ELF-1 (cell line): ENCODE measurements around the gene CDK5R1.
"Not testable (repeated sequence)": the region's sequence is repeated elsewhere in the genome, so short reads cannot be mapped to it uniquely, and the experiment has no call there.

ENCODE experiments used
- DNase-seq: peaks from one replicate; pipeline ENCODE4 v3.0.0-alpha.2; 2016; ENCODE audit warnings: low read depth, low spot score

CDK5R1 gene

DNA sequence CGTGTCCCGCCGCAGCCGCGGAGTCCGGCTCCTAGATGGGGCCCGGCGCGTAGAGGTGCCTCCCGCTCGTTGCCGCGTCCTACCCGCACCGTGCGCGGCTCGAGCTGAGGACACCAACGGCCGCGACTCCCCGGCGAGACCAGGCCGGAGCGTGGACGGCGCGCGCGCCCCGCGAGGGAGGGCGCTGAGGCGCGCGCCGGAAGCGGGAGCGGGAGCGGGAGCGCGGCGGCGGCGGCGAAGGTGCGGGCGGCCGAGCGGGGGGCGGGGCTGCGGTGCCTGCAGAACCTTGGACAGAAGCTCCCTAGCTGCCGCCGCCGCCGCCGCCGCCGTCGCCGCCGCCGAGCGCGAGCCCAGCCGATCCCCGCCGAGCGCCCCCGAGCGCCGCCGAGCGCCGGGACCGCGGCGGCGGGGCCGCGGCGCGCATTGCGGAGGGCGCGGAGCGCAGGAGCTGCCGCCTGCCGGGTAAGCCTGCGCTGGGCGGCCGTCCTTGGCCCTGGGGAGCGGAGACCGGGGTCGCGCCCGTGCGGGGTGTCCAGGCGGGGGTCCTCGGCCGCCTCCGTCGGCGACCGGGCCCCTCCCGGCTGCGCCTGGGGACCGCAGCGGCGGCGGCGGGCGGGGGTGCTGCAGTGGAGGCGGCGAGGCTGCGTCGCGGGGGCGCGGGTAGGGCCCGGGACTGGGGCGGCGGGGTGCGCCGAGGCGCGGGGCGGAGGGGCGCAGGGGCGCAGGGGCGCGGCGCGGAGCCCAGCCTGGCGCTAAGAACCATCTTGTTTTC is at the start of gene CDK5R1:
CDK5R1 (plus strand) TSS at position 293 of the 772 bp plus-strand sequence. CDS start 628 bp downstream, outside the sequence.
- DNase-seq = peak; percentile 67

DNA sequence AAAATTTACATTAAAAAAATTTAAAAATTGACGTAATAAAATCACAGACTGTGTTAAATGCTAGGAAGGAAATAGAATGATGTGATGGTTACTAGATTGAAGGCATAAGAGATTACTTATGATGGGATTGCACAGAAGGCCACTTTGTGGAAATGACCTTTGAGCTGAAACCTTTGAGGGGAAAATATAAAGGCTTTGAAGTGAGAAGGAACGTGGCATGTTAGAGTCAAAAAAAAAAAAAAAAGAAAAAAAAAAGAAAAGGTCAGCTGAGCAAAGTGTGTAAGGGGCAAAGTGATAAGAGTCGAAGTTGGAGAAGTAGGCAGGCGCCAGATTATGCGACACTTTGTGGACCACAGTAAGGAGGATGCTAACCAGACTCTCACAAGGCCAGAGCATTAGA is 46.1 kb upstream of the CDK5R1 start:
- no peak for DNase-seq

DNA sequence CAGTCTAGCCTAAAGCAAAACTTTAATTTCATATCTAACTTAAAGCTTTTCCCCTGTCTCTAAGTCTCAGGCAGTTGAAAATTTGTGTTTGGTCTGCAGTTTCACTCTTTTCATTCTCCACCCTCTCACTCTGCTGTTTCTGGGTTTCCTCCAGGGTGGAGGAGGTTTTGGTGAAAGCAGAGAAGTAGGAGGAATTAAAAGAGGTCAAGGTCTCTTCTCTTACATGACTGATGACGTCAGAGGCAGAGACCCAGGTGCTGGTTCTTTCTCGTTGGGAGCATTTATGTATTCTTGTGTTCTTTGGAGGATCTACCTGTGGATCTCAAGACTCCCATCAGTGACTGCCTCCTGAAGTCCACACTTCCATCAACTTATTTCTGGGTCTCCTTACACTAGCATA is 44.9 kb upstream of the CDK5R1 start:
- no peak for DNase-seq

DNA sequence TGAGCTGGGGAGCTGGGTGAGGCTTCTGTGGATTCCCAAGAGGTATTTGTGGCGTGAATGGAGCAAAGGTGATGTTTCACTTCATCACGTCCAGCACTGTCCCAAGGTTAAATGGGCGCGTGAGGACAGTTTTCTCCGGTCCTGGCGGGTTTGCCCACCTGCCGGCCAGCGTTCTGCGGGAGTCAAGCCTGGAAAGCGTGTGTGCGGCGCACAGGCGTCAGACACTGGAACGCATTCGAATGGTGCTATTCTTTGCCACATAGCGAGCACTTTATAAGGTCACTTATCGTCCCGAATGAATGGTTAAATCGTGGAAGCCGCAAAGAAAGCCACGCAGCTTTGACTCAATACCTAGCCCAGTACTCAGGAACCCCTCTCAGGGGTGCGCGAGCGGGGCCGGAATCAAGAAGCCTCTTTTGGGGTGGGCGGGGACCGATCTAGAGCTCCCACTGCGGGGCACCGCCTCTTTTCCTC is 42.9 kb upstream of the CDK5R1 start:
- DNase-seq = peak; percentile 99

DNA sequence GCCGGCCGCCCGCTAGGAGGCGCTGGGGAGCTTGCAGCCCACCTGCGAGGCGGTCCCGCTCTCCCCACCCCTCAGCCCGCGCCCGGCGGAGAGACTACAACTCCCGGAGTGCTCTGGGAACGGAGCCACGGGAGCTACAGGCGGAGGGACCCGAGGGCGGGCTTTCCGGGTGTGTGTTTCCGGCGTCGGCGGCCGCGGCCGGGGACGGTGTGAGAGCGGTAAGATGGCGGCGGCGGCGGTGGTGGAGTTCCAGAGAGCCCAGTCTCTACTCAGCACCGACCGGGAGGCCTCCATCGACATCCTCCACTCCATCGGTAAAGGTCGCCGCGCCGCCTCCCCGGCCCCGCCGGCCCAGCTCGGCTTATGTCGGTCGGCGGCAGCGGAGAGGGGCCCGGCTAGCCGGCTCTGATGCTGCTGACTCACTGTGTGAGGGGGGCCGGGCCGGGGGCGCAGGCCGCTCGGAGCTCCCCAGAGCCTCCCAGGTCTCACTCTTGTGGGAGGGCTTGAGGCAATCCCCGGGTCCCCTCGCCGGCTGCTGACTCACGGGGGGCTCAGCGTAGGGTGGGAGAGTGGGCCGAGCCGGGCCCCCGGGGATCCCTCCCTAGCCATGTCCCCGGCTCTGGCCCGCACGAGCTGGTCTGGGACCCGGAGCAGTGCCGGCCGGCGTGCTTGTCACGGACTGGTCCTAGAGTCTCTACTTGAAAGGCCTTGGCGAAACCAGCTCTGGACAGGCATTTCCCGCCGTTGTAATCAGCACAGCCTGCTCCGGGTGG is 42.3 kb upstream of the CDK5R1 start, which contains the start of gene PSMD11:
PSMD11 (plus strand) TSS at position 210 of the 773 bp plus-strand sequence; CDS start at position 224, 14 bp downstream.
- peak; percentile 55 for DNase-seq

DNA sequence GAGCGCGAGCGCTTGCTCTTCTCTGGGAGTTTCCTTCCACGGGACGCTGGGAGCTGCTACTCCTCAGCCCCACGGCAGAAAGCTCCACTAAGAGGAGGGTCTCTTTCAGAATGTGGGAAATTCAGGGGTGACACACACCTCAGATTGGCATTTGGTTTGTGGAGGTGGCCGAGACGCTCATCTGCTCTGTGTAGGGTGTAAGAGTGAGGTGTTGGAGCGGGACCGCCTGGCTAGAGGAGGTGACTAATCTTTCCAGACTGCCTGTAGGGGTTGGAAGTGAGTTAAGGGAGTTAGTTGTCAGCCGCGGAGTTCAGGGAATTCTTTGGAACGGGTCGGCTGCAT is 41.7 kb upstream of the CDK5R1 start:
- DNase-seq = peak; percentile 67

DNA sequence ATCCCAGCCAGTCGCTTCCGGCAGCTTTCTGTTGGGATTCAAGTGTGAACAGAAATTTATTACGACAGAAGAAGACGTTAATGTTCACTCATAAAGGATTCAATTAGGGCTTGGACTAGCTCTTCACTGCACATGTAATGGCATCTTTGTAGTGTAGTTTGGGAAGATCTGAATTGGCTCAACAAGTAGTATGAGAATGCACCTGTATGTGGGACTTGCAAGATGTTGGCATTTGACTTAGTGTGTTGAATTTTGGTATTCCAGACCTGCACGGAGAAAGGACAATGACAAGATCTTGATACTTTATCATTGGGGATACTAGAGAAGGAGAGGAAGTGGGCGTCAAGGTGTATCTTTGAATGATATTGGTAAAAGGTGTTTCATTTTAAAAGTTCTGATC is 41.3 kb upstream of the CDK5R1 start:
- DNase-seq = no peak

DNA sequence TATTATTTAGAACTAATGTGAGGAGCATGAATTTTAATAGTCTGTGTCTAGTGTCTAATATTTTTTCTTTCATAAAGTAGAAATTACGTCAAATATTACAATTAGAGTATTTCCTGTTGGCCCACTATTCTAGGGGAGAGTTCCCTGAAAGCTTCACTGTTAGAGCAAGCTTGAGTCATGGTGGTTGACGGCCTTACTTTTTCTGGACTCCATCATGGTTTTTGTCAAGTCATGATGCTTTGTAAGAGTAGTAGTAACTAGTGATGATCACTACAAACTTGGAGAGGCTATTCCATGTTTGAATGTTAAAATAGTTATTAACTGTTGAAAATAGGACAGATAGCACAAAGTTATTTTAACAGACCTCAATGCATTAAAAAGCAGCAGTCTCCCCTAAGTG is 40.8 kb upstream of the CDK5R1 start:
- DNase-seq = no peak

DNA sequence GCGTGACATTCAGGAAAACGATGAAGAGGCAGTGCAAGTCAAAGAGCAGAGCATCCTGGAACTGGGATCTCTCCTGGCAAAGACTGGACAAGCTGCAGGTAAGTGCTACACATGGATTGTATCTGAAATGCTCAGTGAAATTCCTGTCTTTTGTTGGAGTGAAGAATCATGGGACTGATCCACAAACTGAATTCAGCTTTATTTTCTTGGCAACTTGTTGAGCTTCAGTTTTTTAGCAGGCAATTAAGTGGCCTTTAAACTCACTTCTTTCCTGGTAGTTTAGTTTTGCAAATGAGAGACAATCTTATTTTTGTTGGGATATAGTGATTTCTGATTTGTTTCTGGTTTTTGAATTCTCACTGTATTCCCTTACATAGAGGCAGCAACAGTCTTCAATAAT is 39.8 kb upstream of the CDK5R1 start:
- DNase-seq = no peak

DNA sequence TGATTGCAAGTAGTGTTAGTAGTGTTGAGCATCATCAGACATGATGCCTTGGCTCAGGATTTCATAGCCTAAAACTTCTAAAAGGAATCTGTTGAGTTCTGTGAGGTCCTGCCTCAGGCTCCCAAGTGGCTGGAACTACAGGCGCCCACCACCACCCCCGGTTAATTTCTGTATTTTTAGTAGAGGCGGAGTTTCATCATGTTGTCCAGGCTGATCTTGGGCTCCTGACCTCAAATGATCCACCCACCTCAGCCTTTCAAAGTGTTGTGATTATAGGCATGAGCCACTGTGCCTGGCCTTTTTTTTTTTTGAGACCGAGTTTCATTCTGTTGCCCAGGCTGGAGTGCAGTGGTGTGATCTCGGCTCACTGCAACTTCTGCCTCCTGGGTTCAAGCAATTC is 36.8 kb upstream of the CDK5R1 start:
- no peak for DNase-seq

DNA sequence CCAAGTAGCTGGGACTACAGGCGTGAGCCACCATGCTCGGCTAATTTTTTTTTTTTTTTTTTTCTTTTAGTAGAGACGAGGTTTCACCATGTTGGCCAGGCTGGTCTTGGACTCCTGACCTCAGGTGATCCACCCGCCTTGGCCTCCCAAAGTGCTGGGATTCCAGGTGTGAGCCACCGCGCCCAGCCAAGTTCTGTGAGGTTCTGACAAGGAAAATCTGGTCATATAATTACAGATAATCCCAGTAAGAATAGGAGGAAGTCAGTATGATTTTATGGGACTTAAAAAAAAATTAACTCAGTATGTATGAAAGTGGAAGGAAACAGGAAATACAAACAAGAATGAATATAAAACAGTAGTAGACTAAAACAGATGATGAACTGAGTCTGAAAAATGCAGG is 36.4 kb upstream of the CDK5R1 start:
- DNase-seq = not testable (repeated sequence)

DNA sequence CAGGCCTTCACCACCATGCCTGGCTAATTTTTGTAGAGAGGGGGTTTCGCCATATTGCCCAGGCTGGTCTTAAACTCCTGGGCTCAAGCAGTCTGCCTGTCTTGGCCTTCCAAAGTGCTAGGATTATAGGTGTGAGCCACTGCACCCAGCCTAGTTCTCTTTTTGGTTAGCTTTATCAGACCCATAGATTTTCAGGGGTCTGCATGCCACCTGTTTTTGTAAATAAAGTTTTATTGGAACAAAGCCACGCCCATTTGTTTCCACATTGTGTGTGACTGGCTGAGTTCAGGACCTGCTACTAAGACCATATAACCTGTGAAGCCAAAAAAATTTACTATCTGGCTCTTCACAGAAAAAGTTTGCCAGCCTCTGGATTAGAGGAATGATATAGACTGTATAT is 34.9 kb upstream of the CDK5R1 start:
- DNase-seq = no peak

DNA sequence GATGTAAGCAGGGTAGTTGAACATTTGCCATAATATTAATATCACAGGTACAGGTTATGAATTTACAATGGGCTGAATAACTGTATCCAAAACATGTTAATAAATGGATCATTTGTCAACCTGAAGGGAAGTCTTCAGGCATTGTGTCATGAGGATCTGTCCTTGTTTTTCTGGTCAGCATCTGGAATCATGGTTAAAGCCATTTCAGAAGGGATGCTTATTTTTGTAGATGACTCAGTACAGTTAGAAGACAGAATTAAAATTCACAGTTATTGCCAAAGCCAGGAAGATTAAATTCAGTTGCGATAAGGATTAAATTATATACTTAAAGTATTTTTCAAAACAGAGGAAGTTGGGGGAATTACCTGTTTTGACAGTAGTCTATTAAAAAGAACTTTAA is 34.5 kb upstream of the CDK5R1 start:
- DNase-seq = no peak

DNA sequence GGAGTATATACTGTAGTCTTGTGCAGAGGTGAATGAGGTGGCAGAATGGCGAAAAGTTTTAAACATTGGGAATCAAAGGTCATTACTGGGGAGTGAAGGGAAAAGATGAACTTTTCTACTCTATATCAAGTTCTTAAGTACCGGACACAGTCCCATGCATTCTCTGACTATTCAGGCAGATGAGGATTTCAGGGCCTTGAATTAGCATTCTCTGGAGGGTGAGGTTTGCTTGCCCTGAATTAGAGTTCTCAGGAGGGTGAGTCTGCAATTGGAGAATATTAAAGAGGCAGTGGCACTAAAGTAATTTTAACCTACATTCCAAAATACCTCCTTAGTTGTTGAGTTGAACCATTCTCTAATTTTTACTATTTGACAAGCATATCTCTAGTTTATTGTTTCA is 33.4 kb upstream of the CDK5R1 start:
- no peak for DNase-seq

DNA sequence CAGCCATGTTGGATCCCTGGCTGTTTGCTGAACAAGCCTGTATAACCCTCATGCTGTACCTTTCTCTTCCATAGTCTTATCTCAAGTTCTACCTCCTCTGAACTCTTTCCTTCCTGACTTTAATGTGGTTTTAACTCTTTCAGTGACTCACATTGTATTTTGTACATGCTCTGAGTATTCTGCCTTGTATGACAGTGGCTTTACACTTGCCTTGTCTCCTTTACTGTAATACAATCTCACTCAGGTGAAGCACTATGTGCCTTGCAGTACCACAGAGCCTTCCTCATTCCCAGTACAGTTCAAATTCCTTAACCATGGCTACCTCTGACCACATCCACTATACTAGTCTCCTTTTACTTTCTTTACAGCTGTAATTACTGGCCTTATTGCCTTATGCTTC is 28.4 kb upstream of the CDK5R1 start:
- DNase-seq = no peak

DNA sequence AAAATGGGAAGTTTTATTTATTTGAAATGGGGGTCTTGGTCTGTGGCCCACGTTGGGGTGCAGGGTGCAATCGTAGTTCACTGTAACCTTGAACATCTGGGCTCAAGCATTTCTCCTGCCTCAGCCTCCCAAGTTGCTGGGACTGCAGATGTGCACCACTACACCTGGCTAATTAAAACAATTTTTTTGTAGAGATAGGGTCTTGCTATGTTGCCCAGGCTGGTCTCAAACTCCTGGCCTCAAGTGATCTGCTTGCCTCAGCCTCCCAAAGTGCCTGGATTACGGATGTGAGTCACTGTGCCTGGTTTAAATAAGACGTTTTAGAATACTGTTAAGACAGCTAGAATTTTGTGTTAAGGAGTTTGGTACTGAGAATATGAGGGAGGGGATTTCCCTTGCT is 26.7 kb upstream of the CDK5R1 start:
- no peak for DNase-seq

DNA sequence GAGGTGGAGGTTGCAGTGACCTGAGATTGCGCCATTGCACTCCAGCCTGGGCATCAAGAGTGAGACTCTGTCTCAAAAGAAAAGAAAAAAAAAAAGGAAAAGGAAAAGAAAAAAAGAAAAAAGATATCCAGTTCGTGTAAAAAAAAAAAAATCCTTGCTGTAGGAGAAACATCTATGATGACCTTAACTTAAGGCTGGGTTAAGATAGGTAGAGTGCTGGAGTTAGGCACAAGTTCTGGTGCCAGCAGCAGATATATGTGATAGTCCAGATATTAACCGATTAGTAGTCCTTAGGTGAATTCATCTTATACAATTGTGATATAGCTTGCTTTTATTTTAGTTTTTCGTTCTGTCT is 25.3 kb upstream of the CDK5R1 start:
- no peak for DNase-seq

DNA sequence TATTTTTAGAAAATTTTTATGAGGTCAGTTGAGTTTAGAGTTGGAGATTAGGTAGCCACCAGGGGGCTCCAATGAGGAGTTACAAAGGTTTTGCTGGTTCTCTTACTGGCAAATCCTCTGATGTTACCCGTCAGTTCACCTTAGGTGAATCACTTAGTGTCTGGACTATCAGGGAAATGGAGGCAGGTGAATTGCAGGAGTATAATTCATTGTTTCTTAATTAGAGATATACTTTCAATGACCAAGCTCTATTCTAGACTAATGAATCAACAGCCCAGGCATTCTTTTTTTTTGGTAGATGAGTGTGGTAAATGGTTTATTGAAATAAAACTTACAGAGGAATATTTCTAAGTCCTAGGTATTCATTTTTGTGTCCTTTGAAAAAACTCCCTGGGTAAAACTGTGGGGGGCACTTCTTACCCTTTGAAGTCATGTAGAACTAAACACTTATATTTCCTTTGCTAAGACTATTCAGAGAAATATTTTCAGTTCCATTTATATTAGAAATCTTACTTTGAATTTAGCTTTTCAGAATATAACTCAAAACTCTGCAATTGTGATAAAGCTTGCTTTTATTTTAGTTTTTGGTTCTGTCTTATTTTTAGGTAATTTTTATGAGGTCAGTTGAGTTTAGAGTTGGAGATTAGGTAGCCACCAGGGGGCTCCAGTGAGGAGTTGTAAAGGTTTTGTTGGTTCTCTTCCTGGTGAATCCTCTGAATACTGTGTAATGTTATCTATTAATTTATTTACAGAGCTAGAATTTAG is 24.8 kb upstream of the CDK5R1 start:
- DNase-seq = peak; percentile 58

DNA sequence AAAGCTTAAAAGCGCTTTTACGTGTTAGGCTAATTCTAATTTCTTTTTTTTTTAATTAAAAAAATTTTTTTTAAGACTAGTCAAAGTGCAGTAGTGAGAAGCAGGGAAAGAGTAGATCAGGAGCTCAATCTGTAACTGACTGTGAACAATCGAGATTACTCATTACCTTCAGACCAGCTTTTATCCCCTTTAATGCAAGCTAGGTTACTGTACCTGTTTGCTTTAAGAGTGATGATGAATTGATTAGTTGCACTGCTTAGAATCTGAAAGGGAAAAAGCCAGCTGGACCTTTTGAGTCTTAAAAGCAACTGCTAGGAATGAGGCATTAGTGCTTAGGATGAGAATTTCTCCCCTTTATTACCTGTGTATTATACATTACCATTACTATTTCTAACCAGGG is 23.5 kb upstream of the CDK5R1 start:
- no peak for DNase-seq

DNA sequence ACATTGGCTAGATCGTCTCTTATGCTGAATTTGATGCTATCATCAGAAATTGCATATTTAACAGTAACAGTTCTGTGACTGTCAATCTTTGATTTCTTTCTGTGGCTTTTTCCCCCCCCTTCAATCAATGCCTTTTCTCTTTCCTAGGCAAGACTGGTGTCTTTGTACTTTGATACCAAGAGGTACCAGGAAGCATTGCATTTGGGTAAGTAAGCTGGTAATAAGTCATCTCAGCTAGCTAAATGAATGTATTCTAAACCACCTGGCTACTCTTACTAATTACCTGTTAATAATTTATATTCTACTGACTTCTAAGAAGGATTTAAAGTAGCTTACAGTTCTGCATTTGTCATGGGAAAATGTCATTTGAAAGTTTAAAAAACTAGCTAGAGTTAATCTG is 22.4 kb upstream of the CDK5R1 start:
- DNase-seq = no peak

DNA sequence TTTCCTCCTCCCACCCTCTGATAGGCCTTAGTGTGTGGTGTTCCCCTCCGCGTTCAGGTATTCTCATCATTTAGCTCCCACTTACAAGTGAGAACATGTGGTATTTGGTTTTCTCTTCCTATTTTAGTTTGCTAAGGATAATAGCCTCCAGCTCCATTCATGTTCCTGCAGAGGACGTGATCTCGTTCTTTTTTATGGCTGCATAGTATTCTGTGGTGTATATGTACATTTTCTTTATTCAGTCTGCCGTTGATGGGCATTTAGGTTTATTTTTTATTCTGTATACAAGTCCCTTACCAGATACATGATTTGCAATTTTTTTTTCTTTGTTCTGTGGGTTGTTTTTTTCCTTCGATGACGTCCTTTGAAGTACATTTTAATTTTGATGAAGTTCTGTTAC is 18.8 kb upstream of the CDK5R1 start:
- DNase-seq = no peak

DNA sequence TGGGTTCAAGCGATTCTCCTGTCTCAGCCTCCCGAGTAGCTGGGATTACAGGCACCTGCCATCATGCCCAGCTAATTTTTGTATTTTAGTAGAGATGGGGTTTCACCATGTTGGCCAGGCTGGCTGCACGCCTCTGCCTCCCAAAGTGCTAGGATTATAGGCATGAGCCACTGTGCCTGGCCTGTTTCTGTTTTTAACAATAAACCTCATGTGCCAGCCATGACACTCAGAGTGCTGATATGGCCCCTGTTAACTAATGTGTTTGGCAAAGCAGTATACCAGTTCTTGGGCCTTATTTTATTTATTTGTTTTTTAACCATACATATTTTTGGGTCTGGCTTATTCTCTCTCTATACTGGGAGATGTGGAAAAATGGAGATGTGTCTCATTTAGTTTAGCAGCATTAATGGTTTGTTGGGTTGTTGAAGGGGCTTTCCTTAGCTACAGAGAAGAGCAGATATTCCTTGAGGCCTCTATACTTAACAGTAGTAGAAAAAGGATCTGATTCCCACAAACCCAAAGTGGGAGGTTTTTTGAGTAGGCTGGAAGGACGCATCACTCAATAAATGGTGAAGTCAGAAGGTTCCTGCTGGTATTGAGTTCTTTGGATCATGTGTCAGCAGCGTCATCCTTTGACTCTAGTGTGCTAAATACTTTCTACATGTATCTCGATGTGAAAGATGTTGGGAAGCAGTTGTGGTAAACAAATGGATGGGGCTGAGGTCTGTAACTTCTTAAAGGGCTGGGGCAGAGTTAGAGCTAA is 16.2 kb upstream of the CDK5R1 start:
- no peak for DNase-seq
